HepG2 (cell line): ENCODE data around the gene PLEKHA8. TPM values are rescaled to one million over a fixed set of nuclear protein-coding genes. Genes with fewer than 3 reads are reported as not detected.

Source experiments
- CENPX ChIP-seq: sonication (generic); formaldehyde crosslinking; IDR thresholded peaks from 2 replicates; pipeline ENCODE4 v1.9.0; 2021; ENCODE audit warnings: mild to moderate bottlenecking, missing genetic modification reagents, moderate library complexity
- DRAP1 ChIP-seq: IDR thresholded peaks from 2 replicates; pipeline ENCODE4 v1.6.1; 2016; ENCODE audit warnings: missing genetic modification reagents, missing compliant biosample characterization
- IRX3 ChIP-seq: sonication (generic); formaldehyde crosslinking; IDR thresholded peaks from 2 replicates; pipeline ENCODE4 v1.8.1; 2023; ENCODE audit warnings: mild to moderate bottlenecking, low read depth, missing genetic modification reagents, borderline replicate concordance
- JARID2 ChIP-seq: sonication (generic); formaldehyde crosslinking; IDR thresholded peaks from 2 replicates; pipeline ENCODE4 v1.8.1; 2023; ENCODE audit warnings: missing genetic modification reagents, inconsistent platforms; ENCODE audit not compliant: insufficient replicate concordance
- KMT2A ChIP-seq: sonication (generic); formaldehyde crosslinking; IDR thresholded peaks from 2 replicates; pipeline ENCODE4 v1.4.0; 2020; ENCODE audit warnings: missing genetic modification reagents
- ZBTB33 ChIP-seq: sonication (generic); formaldehyde crosslinking; IDR thresholded peaks from 2 replicates; pipeline ENCODE4 v1.4.0; 2020; ENCODE audit warnings: missing genetic modification reagents
- ZBTB7B ChIP-seq: sonication (generic); formaldehyde crosslinking; IDR thresholded peaks from 2 replicates; pipeline ENCODE4 v1.4.0; 2020; ENCODE audit warnings: missing genetic modification reagents
- ZNF30 ChIP-seq: sonication (generic); formaldehyde crosslinking; IDR thresholded peaks from 2 replicates; pipeline ENCODE4 v1.5.0; 2020; ENCODE audit warnings: mild to moderate bottlenecking, missing genetic modification reagents
- ZNF460 ChIP-seq: sonication (generic); formaldehyde crosslinking; IDR thresholded peaks from 2 replicates; pipeline ENCODE4 v1.5.1; 2020; ENCODE audit warnings: missing genetic modification reagents, mild to moderate bottlenecking, borderline replicate concordance
- polyA plus RNA-seq, 8 experiments: library from polyadenylated mRNA; depleted of rRNA in 3 of 8; stranded (reverse) in 7 of 8; unstranded in 1 of 8; fragments of >200 nt; fragmentation: Illumina TruSeq in 4 of 8; extraction: Trizol in 4 of 8; gene quantifications; 2 replicates each; pipeline versions ENCODE4 v1.2.1 to v1.2.3, GENCODE V29; 2011 to 2016; ENCODE audit warnings: low read depth in 4 of 8, missing spikeins in 1 of 8, mixed read lengths in 1 of 8; ENCODE audit not compliant: insufficient read depth in 1 of 8
- total RNA-seq, 5 experiments: library from RNA; depleted of rRNA; stranded (reverse); fragments of >200 nt; fragmentation: Illumina TruSeq; extraction: Trizol; gene quantifications; 2 replicates each; pipeline ENCODE4 v1.2.3, GENCODE V29; 2016; ENCODE audit warnings: low read depth in 1 of 5
- TF ChIP-seq, protein P1 (sequence below): sonication (generic); formaldehyde crosslinking; IDR thresholded peaks from 2 replicates; pipeline ENCODE4 v1.8.1; 2022; ENCODE audit warnings: low read depth, mild to moderate bottlenecking, missing genetic modification reagents
- TF ChIP-seq, protein P2 (sequence below): sonication (generic); formaldehyde crosslinking; IDR thresholded peaks from 2 replicates; pipeline ENCODE4 v1.4.0; 2020; ENCODE audit warnings: missing genetic modification reagents, borderline replicate concordance
- TF ChIP-seq, protein P3 (sequence below): IDR thresholded peaks from 2 replicates; pipeline ENCODE4 v1.6.1; 2016; ENCODE audit warnings: mild to moderate bottlenecking, missing biosample characterization, missing genetic modification reagents

The PLEKHA8 gene
- total and polyA plus RNA-seq, 2 of the 13 experiments (the other 11 are each of a cell fraction or from before 2014, with no cell fraction given): 12.5 to 26.4 TPM

DNA sequence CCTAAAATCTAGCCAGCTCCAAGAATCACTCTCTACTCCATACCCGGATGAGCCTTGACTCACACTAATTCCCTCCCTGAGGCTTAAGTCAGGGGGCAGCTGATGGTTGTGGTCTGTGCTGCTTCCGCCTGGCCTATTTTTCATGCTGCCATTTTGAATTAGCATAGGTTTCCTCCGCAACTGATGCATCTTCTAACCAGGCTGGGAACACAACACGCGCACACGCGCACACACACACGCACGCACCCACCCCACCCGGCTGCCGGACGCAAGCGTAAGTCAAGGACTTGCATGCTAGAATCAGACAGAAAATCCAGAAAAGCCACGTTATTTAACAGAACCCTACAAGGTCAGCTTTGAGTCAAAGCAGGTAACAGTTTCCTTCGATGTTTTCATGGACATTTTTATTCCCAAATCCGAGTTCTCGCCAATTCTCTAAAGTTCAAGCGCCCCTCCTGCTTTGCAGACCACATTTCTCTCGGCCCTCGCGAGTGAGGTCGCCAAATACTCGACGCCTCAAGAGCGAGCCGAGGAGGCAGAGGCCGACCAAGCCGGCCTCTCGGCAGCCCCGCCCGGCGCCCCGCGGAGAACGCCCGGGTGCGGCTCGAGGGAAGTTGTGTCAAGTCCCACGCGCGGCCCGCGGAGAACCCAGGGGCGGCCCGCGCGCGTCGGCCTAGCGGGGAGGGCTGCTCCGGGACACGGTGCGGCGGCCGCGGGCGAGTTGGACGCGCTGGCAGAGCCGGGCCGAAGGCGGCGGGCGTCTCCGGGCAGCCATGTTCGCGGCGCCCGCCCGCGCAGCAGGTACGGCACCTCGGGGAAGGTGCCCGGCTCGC lies 39.6 kb upstream of the PLEKHA8 start (continued):
- peak; percentile 8; the same call in 1 of the 2 replicates for TF ChIP-seq DRAP1 (CRISPR knock-in tag)
- TF ChIP-seq IRX3 (CRISPR knock-in tag): no peak; the same call in 1 of the 2 replicates
- no peak for TF ChIP-seq JARID2
- TF ChIP-seq ZBTB33 (CRISPR knock-in tag): no peak
- TF ChIP-seq KMT2A (CRISPR knock-in tag): peak; percentile 64; the same call in 1 of the 2 replicates
- TF ChIP-seq, protein P1, sequence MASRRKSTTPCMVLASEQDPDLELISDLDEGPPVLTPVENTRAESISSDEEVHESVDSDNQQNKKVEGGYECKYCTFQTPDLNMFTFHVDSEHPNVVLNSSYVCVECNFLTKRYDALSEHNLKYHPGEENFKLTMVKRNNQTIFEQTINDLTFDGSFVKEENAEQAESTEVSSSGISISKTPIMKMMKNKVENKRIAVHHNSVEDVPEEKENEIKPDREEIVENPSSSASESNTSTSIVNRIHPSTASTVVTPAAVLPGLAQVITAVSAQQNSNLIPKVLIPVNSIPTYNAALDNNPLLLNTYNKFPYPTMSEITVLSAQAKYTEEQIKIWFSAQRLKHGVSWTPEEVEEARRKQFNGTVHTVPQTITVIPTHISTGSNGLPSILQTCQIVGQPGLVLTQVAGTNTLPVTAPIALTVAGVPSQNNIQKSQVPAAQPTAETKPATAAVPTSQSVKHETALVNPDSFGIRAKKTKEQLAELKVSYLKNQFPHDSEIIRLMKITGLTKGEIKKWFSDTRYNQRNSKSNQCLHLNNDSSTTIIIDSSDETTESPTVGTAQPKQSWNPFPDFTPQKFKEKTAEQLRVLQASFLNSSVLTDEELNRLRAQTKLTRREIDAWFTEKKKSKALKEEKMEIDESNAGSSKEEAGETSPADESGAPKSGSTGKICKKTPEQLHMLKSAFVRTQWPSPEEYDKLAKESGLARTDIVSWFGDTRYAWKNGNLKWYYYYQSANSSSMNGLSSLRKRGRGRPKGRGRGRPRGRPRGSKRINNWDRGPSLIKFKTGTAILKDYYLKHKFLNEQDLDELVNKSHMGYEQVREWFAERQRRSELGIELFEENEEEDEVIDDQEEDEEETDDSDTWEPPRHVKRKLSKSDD (CRISPR knock-in tag): peak; percentile 69; the same call in 1 of the 2 replicates
- TF ChIP-seq ZBTB7B: peak; percentile 70; the same call in 1 of the 2 replicates
- no peak for TF ChIP-seq ZNF460 (CRISPR knock-in tag)
- TF ChIP-seq ZNF30: peak; percentile 78; the same call in 1 of the 2 replicates
- TF ChIP-seq, protein P2, sequence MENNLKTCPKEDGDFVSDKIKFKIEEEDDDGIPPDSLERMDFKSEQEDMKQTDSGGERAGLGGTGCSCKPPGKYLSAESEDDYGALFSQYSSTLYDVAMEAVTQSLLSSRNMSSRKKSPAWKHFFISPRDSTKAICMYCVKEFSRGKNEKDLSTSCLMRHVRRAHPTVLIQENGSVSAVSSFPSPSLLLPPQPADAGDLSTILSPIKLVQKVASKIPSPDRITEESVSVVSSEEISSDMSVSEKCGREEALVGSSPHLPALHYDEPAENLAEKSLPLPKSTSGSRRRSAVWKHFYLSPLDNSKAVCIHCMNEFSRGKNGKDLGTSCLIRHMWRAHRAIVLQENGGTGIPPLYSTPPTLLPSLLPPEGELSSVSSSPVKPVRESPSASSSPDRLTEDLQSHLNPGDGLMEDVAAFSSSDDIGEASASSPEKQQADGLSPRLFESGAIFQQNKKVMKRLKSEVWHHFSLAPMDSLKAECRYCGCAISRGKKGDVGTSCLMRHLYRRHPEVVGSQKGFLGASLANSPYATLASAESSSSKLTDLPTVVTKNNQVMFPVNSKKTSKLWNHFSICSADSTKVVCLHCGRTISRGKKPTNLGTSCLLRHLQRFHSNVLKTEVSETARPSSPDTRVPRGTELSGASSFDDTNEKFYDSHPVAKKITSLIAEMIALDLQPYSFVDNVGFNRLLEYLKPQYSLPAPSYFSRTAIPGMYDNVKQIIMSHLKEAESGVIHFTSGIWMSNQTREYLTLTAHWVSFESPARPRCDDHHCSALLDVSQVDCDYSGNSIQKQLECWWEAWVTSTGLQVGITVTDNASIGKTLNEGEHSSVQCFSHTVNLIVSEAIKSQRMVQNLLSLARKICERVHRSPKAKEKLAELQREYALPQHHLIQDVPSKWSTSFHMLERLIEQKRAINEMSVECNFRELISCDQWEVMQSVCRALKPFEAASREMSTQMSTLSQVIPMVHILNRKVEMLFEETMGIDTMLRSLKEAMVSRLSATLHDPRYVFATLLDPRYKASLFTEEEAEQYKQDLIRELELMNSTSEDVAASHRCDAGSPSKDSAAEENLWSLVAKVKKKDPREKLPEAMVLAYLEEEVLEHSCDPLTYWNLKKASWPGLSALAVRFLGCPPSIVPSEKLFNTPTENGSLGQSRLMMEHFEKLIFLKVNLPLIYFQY (CRISPR knock-in tag): no peak
- TF ChIP-seq, protein P3, sequence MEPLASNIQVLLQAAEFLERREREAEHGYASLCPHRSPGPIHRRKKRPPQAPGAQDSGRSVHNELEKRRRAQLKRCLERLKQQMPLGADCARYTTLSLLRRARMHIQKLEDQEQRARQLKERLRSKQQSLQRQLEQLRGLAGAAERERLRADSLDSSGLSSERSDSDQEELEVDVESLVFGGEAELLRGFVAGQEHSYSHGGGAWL (CRISPR knock-in tag): no peak
- no peak for TF ChIP-seq CENPX
